NCI-H345 treated with DMSO at 0.1 percent for 48 hours (cell line): Measurements from ENCODE around the gene PEX14.

ENCODE experiments used
- DNase-seq: peaks from one replicate; lab custom pipeline; 2025; ENCODE audit not compliant: unreplicated experiment; lab: John Stamatoyannopoulos, UW

Gene PEX14

GRCh38 chr1:10659646-10660540 lies 185.1 kb downstream of the PEX14 start:
- no peak for DNase-seq

- DNase-seq: no peak
Observed at GRCh38 chr1:10661453-10661852, 186.7 kb downstream of the PEX14 start.

DNA sequence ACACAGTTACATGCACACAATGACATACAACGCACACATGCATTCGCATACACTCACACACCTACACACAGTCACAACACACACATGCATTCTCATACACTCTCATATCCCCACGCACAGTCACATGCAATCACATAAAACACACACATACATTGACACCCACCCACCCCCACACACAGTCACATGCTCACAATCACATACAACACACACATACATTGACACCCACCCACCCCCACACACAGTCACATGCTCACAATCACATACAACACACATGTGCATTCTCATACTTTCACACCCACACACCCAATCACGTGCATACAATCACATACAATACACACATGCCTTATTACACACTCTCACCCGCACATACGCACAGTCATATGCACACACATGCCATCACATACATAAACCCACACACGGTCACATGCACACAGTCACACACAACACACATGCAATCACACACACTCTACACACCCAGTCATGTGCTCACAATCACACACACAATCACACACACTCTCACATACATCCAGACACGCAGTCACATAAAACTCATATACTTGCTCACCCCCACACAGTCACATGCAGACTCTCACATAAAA lies 187.4 kb downstream of the PEX14 start:
- DNase-seq: no peak

DNA sequence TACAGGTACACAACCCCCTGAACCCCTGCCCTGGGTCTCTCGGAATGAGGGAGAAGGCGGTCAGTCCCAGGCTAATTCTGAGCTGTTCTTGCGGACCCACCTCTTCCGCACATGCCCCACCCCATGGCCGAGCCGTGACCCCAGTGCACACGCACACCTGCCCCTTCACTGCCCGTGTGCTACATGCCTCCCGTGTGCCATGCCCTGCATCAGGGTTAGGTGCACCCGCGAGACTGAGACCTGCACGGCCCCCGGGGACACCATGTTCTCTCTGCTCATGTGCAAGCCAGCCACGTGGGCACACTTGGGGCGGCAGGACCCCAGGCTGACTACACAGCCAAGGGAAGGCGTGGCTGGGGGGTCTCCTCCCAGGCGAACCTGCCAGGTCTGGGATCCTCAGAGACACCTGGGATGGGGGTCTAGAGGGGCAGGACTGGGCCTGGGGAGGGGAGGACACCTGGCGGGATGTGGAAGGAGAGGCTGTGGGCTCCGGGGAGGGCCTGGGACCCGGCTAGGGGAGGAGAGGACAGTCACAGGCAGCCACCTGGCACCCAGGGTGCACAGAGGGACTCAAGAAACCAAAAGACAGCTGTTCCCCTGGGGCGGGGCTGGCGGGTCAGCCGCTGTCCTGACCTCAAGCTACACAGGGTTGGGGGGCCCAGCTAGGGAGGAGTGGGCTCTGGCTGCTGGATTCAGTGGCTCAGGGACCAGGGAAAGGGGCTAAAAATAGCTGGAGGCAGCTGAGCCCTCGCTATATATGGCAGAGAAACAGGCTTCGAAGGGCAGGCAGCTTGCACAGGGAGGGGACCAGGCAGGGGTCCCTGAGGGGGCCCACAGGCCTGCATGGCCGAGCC lies 188.3 kb downstream of the PEX14 start:
- DNase-seq: no peak

DNA sequence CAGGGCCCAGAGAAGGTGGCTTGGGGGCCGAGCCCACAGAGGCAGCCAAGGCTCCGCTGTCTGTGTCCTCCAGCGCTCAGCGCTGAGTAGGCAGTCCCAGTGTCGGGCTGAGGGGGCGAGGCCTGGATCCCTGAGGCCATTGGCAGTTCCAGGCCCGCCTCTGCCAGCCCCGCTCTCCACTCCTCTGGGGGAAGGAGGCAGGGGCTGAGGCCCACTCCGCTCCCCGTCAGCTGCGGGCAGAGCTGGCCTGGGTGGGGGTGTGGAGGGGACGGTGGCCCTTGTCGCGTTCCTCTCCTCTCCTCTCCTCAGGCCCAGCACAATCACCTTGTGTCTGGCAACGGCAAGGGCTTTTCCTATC lies 188.9 kb downstream of the PEX14 start:
- DNase-seq: no peak

DNA sequence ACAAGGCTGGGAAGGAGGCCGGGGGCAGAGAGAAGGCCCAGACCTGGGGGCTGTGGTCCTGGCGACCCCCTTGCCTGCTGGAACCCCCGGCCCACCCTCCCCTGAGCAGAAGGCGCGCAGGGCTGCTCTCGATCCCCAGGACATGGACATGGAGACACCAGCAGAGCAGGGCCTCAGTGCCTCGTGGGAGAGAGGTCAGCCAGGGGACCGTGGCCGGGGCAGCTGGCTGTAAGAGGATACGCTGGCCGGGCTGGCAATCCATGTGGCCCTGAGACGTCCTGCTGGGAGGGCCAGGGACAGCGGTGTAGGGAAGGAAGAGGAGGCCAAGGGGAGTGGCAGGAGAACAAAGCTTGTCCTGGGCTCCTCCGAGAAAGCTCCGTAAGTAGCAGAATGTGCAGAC lies 189.5 kb downstream of the PEX14 start:
- DNase-seq: no peak

DNA sequence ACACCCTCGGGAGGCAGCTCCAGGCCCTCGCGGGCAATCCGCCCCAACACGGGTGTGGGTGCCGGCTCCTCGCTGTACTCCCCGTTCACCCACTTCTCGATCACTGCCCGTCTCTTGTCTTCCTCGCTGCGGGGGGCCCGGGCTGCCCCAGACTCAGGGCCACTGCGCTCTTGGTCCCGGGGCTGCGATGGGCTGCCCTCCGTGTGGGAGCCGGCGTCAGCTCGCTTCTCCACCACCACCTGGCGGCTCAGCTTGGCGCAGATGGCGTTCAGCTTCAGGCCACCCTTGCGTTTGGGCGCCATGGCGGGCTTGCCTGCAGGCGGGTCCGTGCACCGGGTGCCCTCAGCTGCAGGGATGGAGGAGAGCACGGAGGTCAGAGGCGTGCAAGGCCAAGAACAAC lies 190.5 kb downstream of the PEX14 start:
- DNase-seq: no peak

- no peak for DNase-seq
Observed at GRCh38 chr1:10665930-10666850, 191.4 kb downstream of the PEX14 start.

DNA sequence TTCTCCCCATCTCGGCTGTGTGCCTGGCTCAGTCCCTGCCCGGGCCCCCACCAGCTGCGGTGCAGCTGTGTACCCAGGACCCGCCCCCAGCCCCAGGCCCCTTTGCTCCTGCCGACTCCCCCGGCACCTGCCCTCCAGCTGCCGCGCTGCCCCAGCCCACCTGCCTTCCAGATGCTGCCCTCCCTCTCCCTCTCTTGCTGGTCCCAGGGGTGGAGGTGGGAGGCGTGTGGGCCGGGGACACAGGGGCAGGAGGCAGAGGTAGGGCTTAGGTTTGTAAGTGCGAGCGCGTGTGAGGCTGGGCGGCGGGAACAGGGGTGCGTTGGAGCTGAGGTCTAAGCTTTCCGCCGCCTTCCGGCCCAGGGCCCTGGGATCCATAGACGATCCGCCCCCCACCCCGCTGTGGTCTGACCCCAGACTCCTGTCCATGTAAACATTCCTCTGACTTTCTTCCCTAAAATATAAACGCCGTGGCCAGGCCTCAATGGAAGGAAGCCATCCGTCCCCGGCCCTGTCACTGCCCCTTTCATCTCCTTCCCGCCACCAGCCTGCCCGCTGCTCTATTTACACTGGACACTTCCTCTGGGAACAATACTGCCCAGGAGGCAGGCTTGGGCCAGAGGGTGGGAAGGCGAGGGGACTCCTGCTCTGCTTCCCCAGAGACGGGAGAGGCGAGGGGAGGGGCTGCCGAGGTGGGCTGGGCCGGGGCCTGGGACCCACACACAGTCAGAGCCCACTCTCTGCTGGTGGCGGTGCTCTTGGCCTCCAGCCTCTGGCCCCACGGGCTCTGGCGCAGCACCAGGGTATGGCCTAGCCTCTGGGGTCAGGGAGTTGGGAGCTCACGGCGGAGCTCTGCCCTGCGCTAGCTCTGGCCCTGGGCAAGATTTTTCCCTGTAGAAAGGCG lies 193.4 kb downstream of the PEX14 start:
- DNase-seq: peak; percentile 36

GRCh38 chr1:10669570-10669969 lies 194.8 kb downstream of the PEX14 start:
- DNase-seq: no peak

DNA sequence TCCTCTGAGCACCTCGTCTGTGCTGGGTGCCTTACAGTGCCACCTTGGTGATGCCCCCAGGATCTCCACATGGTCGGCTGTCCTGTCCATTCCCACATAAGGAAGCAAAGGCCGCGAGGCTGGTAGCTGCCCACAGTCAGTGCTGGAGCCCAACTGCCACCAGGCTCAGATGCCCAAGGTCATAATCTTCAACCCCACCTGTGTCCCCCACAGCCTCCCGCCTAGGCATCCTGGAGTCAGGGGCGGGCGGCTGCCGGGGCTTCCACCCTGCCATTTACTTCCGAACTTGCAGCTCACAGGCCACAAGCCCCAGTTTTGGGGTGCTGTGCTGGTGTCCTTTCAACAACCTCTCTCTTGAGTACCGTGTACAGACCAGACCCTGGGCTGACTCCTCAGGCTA lies 195.4 kb downstream of the PEX14 start:
- DNase-seq: no peak

DNA sequence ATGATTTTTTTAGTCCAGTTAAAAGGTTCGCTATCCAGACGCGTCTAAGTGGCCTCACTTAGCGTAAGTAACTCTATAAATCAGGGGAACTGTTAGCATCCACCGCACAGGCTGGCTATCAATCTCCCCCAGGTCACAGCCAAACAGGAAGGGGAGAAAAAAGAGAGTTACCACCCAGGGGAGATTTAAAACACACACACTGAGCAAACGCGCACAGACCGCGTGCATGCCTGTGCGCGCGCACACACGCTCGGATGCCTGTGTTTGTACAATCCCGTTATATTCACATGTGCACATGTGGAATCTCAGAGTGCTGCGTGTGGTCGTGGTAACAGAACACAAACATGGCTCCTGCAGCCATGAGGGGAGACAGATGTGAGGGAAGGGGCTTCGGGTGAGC lies 196.3 kb downstream of the PEX14 start:
- DNase-seq: no peak

DNA sequence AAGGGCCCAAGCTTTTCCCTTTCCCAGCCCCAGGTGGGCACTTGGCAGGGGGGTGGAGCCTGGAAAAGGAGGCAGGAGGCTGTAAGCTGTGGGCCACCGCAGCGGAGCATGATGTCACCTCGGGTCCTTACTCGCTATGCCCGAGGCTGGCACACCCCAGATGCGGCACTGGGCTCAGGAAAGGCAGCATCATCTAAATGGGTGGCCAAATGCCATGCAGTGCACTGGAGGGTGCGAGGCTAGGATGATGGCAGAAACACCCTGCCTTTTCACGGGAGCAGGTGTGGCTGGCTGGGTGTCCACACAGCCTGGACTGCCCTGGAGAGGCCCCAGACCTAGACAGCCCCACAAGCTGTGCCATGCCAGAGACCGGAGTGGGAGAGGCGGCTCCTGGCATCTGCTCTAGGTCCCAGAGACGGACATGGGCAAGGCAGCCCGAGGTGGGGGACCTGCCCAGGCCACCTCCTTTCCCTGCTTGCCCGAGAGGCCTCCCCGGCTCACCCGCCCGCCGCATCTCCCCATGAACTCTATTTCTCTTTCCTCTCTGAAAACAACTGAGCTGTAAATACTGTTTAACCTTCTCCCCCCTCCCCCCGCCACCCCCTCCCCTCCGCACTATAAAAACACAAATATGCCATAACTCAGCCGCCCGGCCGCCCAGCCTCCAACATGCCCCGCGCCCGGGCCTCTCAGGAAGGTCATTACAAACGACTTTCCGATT lies 197.0 kb downstream of the PEX14 start:
- DNase-seq: no peak

- no peak for DNase-seq
Observed at GRCh38 chr1:10672343-10673050, 197.7 kb downstream of the PEX14 start.

- DNase-seq: no peak
Observed at GRCh38 chr1:10673109-10673711, 198.5 kb downstream of the PEX14 start.

- DNase-seq: no peak
Observed at GRCh38 chr1:10674222-10674621, 199.5 kb downstream of the PEX14 start.

DNA sequence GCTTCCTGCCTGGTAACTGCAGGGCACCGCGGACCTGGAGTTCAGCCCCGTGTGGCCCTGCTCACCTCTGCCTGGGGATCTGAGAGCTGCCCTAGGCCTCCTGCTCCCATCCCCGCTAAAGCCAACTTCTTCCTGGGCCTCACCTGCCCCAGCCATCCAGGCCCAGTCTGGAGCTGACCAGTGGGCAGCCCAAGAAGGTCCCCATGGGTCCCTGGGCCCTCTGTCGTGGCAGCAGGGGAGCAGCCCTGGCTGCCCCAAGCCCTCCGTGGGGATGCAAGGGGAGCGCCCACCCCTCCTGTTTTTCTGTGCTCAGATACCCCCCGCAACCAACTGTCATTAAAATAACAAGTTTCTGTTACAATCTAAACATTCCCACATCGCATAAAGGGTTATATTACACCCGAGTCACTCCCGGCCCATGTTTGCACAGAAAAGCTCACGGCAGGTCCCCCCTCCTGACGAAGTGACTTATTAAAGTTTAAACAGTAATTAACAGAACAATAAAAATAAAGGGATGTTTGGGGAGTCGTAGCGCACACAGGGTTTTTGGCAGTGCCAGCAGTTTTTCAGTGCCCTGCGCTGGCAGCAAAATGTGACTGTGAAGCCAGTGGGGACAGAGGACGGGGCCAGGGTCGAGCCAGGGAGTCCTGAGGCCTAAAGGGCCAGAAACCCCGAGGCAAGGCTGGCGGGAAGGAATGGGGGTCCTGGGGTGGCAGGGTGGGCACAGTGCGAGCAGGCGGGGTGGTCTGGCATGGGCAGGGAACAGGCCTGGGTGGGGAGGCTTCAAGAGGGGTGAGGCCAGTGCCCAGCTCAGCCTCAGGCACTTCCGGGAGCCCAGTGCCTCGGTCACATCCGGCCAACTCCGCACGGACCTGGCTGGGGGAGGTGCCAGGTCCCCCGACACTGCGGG lies 200.2 kb downstream of the PEX14 start:
- DNase-seq: no peak
